HG02943 (cell line): Measurements from ENCODE around the gene CD300H.
"Not testable (repeated sequence)": the region's sequence is repeated elsewhere in the genome, so short reads cannot be mapped to it uniquely, and the experiment has no call there.

Experiments
- ATAC-seq: cut with Tn5 transposase; IDR thresholded peaks from one replicate; pipeline ENCODE4 v1.9.1; 2021; ENCODE audit warnings: mild to moderate bottlenecking, low read depth, moderate library complexity; ENCODE audit not compliant: unreplicated experiment

The CD300H gene

GRCh38 chr17:74585711-74586110 is 18.4 kb upstream of the CD300H start:
- ATAC-seq: no peak

GRCh38 chr17:74584292-74585060 is 17.2 kb upstream of the CD300H start:
- ATAC-seq: no peak

GRCh38 chr17:74582633-74583032 is 15.3 kb upstream of the CD300H start:
- ATAC-seq: no peak

GRCh38 chr17:74579900-74580299 is 12.6 kb upstream of the CD300H start:
- no peak for ATAC-seq

- no peak for ATAC-seq
Observed at GRCh38 chr17:74578979-74579378, 11.7 kb upstream of the CD300H start.

GRCh38 chr17:74574489-74575142 is 7.3 kb upstream of the CD300H start:
- ATAC-seq: no peak

GRCh38 chr17:74573635-74574034 is 6.3 kb upstream of the CD300H start:
- ATAC-seq: not testable (repeated sequence)

- ATAC-seq: no peak
Observed at GRCh38 chr17:74573169-74573568, 5.9 kb upstream of the CD300H start.

- no peak for ATAC-seq
Observed at GRCh38 chr17:74571621-74572270, 4.4 kb upstream of the CD300H start.

- ATAC-seq: no peak
Observed at GRCh38 chr17:74569020-74570003, 2.0 kb upstream of the CD300H start.

GRCh38 chr17:74568106-74568873 is 981 bp upstream of the CD300H start:
- no peak for ATAC-seq

- ATAC-seq: no peak
Observed at GRCh38 chr17:74566132-74566753, 1.1 kb downstream of the CD300H start.

GRCh38 chr17:74565126-74565525 is 2.2 kb downstream of the CD300H start:
- ATAC-seq: no peak

GRCh38 chr17:74563358-74563757 is 4.0 kb downstream of the CD300H start:
- no peak for ATAC-seq

- ATAC-seq: no peak
Observed at GRCh38 chr17:74561586-74561985, 5.7 kb downstream of the CD300H start.

- no peak for ATAC-seq
Observed at GRCh38 chr17:74558882-74559519, 8.3 kb downstream of the CD300H start.

- not testable (repeated sequence) for ATAC-seq
Observed at GRCh38 chr17:74558402-74558801, 8.9 kb downstream of the CD300H start.

- ATAC-seq: no peak
Observed at GRCh38 chr17:74555427-74555940, 11.8 kb downstream of the CD300H start.

GRCh38 chr17:74554909-74555308 is 12.4 kb downstream of the CD300H start:
- no peak for ATAC-seq
